Activated CD8-positive, alpha-beta memory T cell treated with anti-CD3 and anti-CD28 coated beads, Interleukin-2, amount 50 U/mL, for 1 hour (primary cell): ENCODE data around the gene VPS35L.

Source experiments
- DNase-seq: peaks from one replicate; pipeline ENCODE4 v3.0.0-alpha.2; 2020; ENCODE audit errors: extremely low read depth

VPS35L gene

DNA sequence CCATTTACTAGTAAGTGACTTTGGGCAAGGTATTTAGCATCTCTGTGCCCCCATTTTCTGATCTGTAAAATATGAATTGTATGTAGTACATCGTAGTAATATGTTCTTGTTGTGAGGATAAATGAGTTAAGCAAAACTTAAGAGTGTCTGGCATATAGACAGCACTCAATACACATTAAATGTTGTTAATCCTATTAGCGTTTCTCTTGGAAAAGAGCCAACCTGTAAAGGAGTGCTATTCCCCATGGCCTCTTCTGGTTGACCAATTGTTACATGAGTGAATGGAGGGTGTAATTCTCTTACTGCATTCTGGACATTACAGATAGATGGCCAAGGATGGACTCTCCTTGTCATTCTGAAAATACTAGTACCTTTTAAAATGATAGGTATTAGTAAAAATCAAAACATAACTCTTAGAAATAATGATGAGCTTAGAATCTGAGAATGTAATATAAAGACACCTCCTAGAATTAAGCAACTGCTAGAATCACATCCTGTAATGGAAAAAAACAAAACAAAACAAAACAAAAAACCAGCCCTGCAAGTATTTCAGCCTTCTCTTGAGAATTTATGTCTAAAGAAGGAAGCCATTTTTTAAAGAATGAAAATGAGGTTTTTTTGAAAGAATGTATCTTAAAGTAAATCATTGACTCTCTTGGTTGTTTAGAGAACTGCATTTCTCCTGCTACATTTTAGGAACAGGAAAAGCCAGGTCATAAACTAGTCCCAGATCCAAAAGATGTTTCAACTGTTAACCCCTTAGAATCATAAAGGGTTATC, 193.1 kb downstream of the VPS35L start:
- no peak for DNase-seq

DNA sequence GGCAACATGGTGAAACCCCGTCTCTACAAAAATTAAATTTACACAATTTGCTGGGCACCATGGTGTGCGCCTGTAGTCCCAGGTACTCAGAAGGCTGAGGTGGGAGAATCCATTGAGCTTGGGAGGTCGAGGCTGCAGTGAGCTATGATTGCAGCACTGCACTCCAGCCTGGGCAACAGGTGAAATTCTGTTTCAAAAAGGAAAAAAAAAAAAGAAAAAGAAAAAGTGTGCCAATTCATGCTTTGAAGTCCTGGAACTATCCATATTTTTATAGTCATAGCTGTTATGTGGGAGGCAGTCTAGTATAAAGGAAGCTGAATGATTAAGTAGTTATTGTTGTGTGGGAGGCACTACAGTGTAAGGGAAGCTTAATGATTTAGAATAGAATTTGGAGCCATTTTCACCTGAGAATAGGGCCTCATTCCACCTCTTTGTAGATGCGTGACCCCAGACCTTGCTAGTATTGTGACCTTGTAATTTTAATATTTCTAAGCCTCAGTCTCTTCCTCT, 194.1 kb downstream of the VPS35L start:
- no peak for DNase-seq
